SU-DHL-6 (cell line): Measurements from ENCODE around the gene TBL3.

ENCODE experiments used
- H2AFZ ChIP-seq: fragments of 200-600 bp; sonication (generic); 2 replicates; pipeline ENCODE4 v1.6.1; 2014; ENCODE audit warnings: low read depth, mild to moderate bottlenecking, moderate library complexity, mixed read lengths, antibody characterized with exemption, low read length; ENCODE audit not compliant: severe bottlenecking
- H3F3A ChIP-seq: fragments of 200-600 bp; shearing (Covaris generic); 2 replicates; pipeline ENCODE4 v1.6.0; 2016; ENCODE audit warnings: antibody characterized with exemption, mild to moderate bottlenecking; ENCODE audit not compliant: insufficient read depth
- H3K27ac ChIP-seq: fragments of 200-600 bp; sonication (generic); 2 replicates; pipeline ENCODE4 v1.5.1; 2016; ENCODE audit warnings: low read depth, mild to moderate bottlenecking, low read length, moderate library complexity, mixed read lengths
- H3K27me3 ChIP-seq: fragments of 200-600 bp; sonication (generic), shearing (Covaris generic); 2 replicates; pipeline ENCODE4 v1.6.0; 2014; ENCODE audit warnings: mild to moderate bottlenecking, low read length
- H3K36me3 ChIP-seq: fragments of 200-600 bp; sonication (generic); 2 replicates; pipeline ENCODE4 v1.6.1; 2014; ENCODE audit warnings: mild to moderate bottlenecking, low read length, mixed read lengths
- H3K4me2 ChIP-seq: fragments of 300-600, 200-600 bp; shearing (Covaris generic), sonication (generic); 2 replicates; pipeline ENCODE4 v1.6.0; 2014; ENCODE audit warnings: low read length, low read depth, mild to moderate bottlenecking; ENCODE audit not compliant: poor library complexity, severe bottlenecking
- H3K4me3 ChIP-seq: fragments of 200-600 bp; sonication (generic); 2 replicates; pipeline ENCODE4 v1.5.1; 2014; ENCODE audit warnings: antibody characterized with exemption, low read length, mild to moderate bottlenecking, mixed read lengths; ENCODE audit not compliant: insufficient read depth, poor library complexity, severe bottlenecking
- H3K79me2 ChIP-seq: fragments of 200-600 bp; sonication (generic); 2 replicates; pipeline ENCODE4 v1.6.1; 2014; ENCODE audit warnings: mild to moderate bottlenecking, low read length, moderate library complexity; ENCODE audit not compliant: insufficient read depth
- H3K9ac ChIP-seq: fragments of 200-600 bp; sonication (generic); 2 replicates; pipeline ENCODE4 v1.7.0; 2014; ENCODE audit warnings: mild to moderate bottlenecking, low read length
- H3K9me2 ChIP-seq: fragments of 200-600 bp; sonication (generic); replicated peaks from 2 replicates; pipeline ENCODE4 v1.6.1; 2014; ENCODE audit warnings: low read length; ENCODE audit not compliant: insufficient read depth
- H3K9me3 ChIP-seq: fragments of 200-600 bp; sonication (generic); 2 replicates; pipeline ENCODE4 v1.6.1; 2014; ENCODE audit warnings: low read length, mixed read lengths; ENCODE audit not compliant: insufficient read depth
- H4K20me1 ChIP-seq: fragments of 200-600 bp; sonication (generic); 2 replicates; pipeline ENCODE4 v1.6.1; 2014; ENCODE audit warnings: low read depth, mild to moderate bottlenecking, antibody characterized with exemption, low read length, moderate library complexity, mixed read lengths
- CTCF ChIP-seq: fragments of 200-600 bp; sonication (generic); IDR thresholded peaks from one replicate; pipeline ENCODE4 v1.5.1; 2017; ENCODE audit warnings: antibody characterized with exemption, mild to moderate bottlenecking, low read length, moderate library complexity; ENCODE audit not compliant: insufficient read depth, poor library complexity, severe bottlenecking
- EZH2phosphoT487 ChIP-seq: fragments of 200-600 bp; sonication (generic), shearing (Covaris generic); conservative IDR thresholded peaks from 2 replicates; pipeline ENCODE4 v1.6.1; 2018; ENCODE audit warnings: mild to moderate bottlenecking, antibody characterized with exemption, low read length, moderate library complexity, mixed read lengths

The TBL3 gene

GRCh38 chr16:2004795-2005517, 33.1 kb downstream of the TBL3 start:
- peaks cover 61% of the 10 kb centered on the region for H3K79me2 ChIP-seq
- no peaks in the 10 kb centered on the region for H3K9me2 ChIP-seq
- no peak overlapping the region for H3K4me3 ChIP-seq
- no peaks in the 10 kb centered on the region for H3K27me3 ChIP-seq
- no peak for TF ChIP-seq EZH2phosphoT487
- TF ChIP-seq CTCF: no peak
- H2AFZ ChIP-seq: no peak overlapping the region
- H3K36me3 ChIP-seq: no peaks in the 10 kb centered on the region
- H3K9me3 ChIP-seq: no peaks in the 10 kb centered on the region
- H3K4me2 ChIP-seq: no peak overlapping the region
- 0 out of 2 replicates have a peak, but pooled peaks cover 3% of the 10 kb centered on the region for H3F3A ChIP-seq
- no peak overlapping the region for H3K9ac ChIP-seq
- no peaks in the 10 kb centered on the region; the same call in 1 of the 2 replicates for H4K20me1 ChIP-seq
- no peak overlapping the region for H3K27ac ChIP-seq

GRCh38 chr16:2005646-2006045, 33.8 kb downstream of the TBL3 start:
- Histone ChIP-seq H3K79me2 (peaks cover 61% of the 10 kb centered on the region), H3K4me2 (no peak overlapping the region), H3K36me3 (no peaks in the 10 kb centered on the region), H3K9me3 (no peaks in the 10 kb centered on the region), H3K27ac (no peak overlapping the region), H3F3A (0 out of 2 replicates have a peak, but pooled peaks cover 3% of the 10 kb centered on the region), H4K20me1 (no peaks in the 10 kb centered on the region; the same call in 1 of the 2 replicates), H3K9ac (no peak overlapping the region), H3K9me2 (no peaks in the 10 kb centered on the region), H2AFZ (no peak overlapping the region), H3K27me3 (no peaks in the 10 kb centered on the region), H3K4me3 (no peak overlapping the region)
- TF ChIP-seq EZH2phosphoT487 (no peak), CTCF (no peak)

GRCh38 chr16:2006317-2006716, 34.5 kb downstream of the TBL3 start:
- Histone ChIP-seq H4K20me1 (no peaks in the 10 kb centered on the region; the same call in 1 of the 2 replicates), H3F3A (0 out of 2 replicates have a peak, but pooled peaks cover 3% of the 10 kb centered on the region), H3K9me2 (no peaks in the 10 kb centered on the region), H3K9ac (no peak overlapping the region), H3K9me3 (no peaks in the 10 kb centered on the region), H3K4me2 (no peak overlapping the region), H3K4me3 (no peak overlapping the region), H2AFZ (no peak overlapping the region), H3K79me2 (peaks cover 61% of the 10 kb centered on the region), H3K36me3 (no peaks in the 10 kb centered on the region), H3K27ac (no peak overlapping the region), H3K27me3 (no peaks in the 10 kb centered on the region)
- TF ChIP-seq EZH2phosphoT487 (no peak), CTCF (no peak)
